PC-3 (cell line): ENCODE data around the gene FSD1. TPM values are rescaled to one million over a fixed set of nuclear protein-coding genes. Genes with fewer than 3 reads are reported as not detected.

Experiments used
- ATAC-seq: fragments of 200-7000 bp; cut with Tn5 transposase; 2 replicates; pipeline ENCODE4 v1.9.1; 2020; ENCODE audit warnings: mild to moderate bottlenecking, moderate library complexity
- BruUV-seq: library from RNA; stranded (reverse); fragments of 400-500 nt; replicated peaks from 2 replicates; lab custom pipeline; 2021; lab: Mats Ljungman, UMichigan
- CTCF ChIA-PET: fragments of 300-600 bp; sonication (Branson Sonifier 250); formaldehyde crosslinking; loops from one replicate; lab custom pipeline; 2022; ENCODE audit warnings: antibody characterized with exemption; lab: Charles Lee
- POLR2A ChIA-PET: fragments of 300-600 bp; sonication (Branson Sonifier 250); formaldehyde crosslinking; loops from one replicate; lab custom pipeline; 2022; ENCODE audit warnings: antibody characterized with exemption; ENCODE audit not compliant: unreplicated experiment; lab: Charles Lee
- DNase-seq: peaks from one replicate; pipeline ENCODE4 v3.0.0-alpha.2; 2015
- H2AFZ ChIP-seq: fragments of 300-600 bp; sonication (generic); 2 replicates; pipeline ENCODE4 v1.6.0; 2016; ENCODE audit warnings: antibody characterized with exemption, low read length
- H3F3A ChIP-seq: fragments of 300-600 bp; sonication (generic); one replicate; pipeline ENCODE4 v1.6.0; 2017; ENCODE audit warnings: antibody characterized with exemption, low read length, control low read depth, mild to moderate bottlenecking; ENCODE audit not compliant: unreplicated experiment
- H3K27ac ChIP-seq: fragments of 300-600 bp; sonication (generic); 2 replicates; pipeline ENCODE4 v1.5.1; 2016; ENCODE audit warnings: mild to moderate bottlenecking, low read length
- H3K27me3 ChIP-seq: fragments of 300-600 bp; sonication (generic); 2 replicates; pipeline ENCODE4 v1.6.1; 2016; ENCODE audit warnings: low read length, mixed read lengths
- H3K36me3 ChIP-seq: fragments of 300-600 bp; sonication (generic); 2 replicates; pipeline ENCODE4 v1.6.1; 2016; ENCODE audit warnings: low read depth, mixed run types, low read length, mixed read lengths
- H3K4me1 ChIP-seq: fragments of 300-600 bp; sonication (generic); 2 replicates; pipeline ENCODE4 v1.5.1; 2016; ENCODE audit warnings: low read length; ENCODE audit not compliant: insufficient read depth
- H3K4me2 ChIP-seq: fragments of 300-600 bp; sonication (generic); 2 replicates; pipeline ENCODE4 v1.6.0; 2016; ENCODE audit warnings: low read length
- H3K4me3 ChIP-seq: fragments of 300-600 bp; sonication (generic); 2 replicates; pipeline ENCODE4 v1.5.1; 2016; ENCODE audit warnings: mild to moderate bottlenecking, low read length, mixed read lengths
- H3K79me2 ChIP-seq: fragments of 300-600 bp; sonication (generic); 2 replicates; pipeline ENCODE4 v1.6.1; 2017; ENCODE audit warnings: low read length, mixed read lengths
- H3K9ac ChIP-seq: fragments of 300-600 bp; sonication (generic); 2 replicates; pipeline ENCODE4 v1.6.0; 2016; ENCODE audit warnings: mild to moderate bottlenecking, low read length
- H3K9me2 ChIP-seq: fragments of 300-600 bp; sonication (generic); replicated peaks from 2 replicates; pipeline ENCODE4 v1.6.1; 2016; ENCODE audit warnings: mixed run types, low read length, mixed read lengths
- H3K9me3 ChIP-seq: fragments of 300-600 bp; sonication (generic); 2 replicates; pipeline ENCODE4 v1.6.1; 2016; ENCODE audit warnings: low read length, mixed read lengths
- H4K20me1 ChIP-seq: fragments of 300-600 bp; sonication (generic); 2 replicates; pipeline ENCODE4 v1.6.1; 2016; ENCODE audit warnings: low read length, mixed read lengths
- CTCF ChIP-seq: fragments of 300-600 bp; sonication (generic); conservative IDR thresholded peaks from 2 replicates; pipeline ENCODE4 v1.5.1; 2017; ENCODE audit warnings: antibody characterized with exemption, low read depth, mild to moderate bottlenecking, low read length
- EZH2 ChIP-seq: fragments of 300-600 bp; sonication (generic); IDR thresholded peaks from one replicate; pipeline ENCODE4 v1.6.1; 2017; ENCODE audit warnings: antibody characterized with exemption, mild to moderate bottlenecking, low read length; ENCODE audit not compliant: unreplicated experiment
- EZH2phosphoT487 ChIP-seq: fragments of 300-600 bp; sonication (generic); IDR thresholded peaks from 2 replicates; pipeline ENCODE4 v1.6.1; 2018; ENCODE audit warnings: mild to moderate bottlenecking, antibody characterized with exemption, low read length, borderline replicate concordance
- intact Hi-C: fragments of 100-400 bp; cut with micrococcal nuclease; formaldehyde crosslinking; loops from 2 replicates; pipeline ENCODE4 v1.9.0; 2023
- total RNA-seq: library from RNA; depleted of rRNA; stranded (reverse); fragments of >200 nt; gene quantifications from 2 replicates; pipeline ENCODE4 v1.2.3, GENCODE V29; 2014

The FSD1 gene
- total RNA-seq, 1 experiment from 2014 or later: 8.7 TPM

- no peaks in the 10 kb centered on the region for H3K27me3 ChIP-seq
- H3K4me3 ChIP-seq: no peak overlapping the region
- CTCF ChIA-PET: interaction anchor here (0.5 kb wide), 1 partner anchor 33 kb away, joined by 6 read pairs; no protein-coding TSS in a partner anchor
- no peaks in the 10 kb centered on the region for H3K79me2 ChIP-seq
- POLR2A ChIA-PET: no interaction called here
- H3K36me3 ChIP-seq: peaks cover 3% of the 10 kb centered on the region; the same call in 1 of the 2 replicates
- no peaks in the 10 kb centered on the region for H3K9me3 ChIP-seq
- DNase-seq (no peak), ATAC-seq (no peak)
- H3K27ac ChIP-seq: no peak overlapping the region
- H2AFZ ChIP-seq: no peak overlapping the region
- no peak overlapping the region for H3K9ac ChIP-seq
- H3K9me2 ChIP-seq: no peaks in the 10 kb centered on the region
- no peak overlapping the region for H3K4me2 ChIP-seq
- no TSS peak for BruUV-seq
- no peaks in the 10 kb centered on the region for H4K20me1 ChIP-seq
- intact Hi-C loops: no loop called here
- TF ChIP-seq CTCF (no peak), EZH2 (no peak), EZH2phosphoT487 (no peak)
- no peaks in the 10 kb centered on the region for H3K4me1 ChIP-seq
- H3F3A ChIP-seq: no peaks in the 10 kb centered on the region
Observed at GRCh38 chr19:4361152-4362046, 57.0 kb downstream of the FSD1 start.

GRCh38 chr19:4362101-4362828 lies 57.9 kb downstream of the FSD1 start:
- H4K20me1 ChIP-seq: no peaks in the 10 kb centered on the region
- no peaks in the 10 kb centered on the region for H3K9me3 ChIP-seq
- H3K4me1 ChIP-seq: no peaks in the 10 kb centered on the region
- no peak overlapping the region for H3K4me2 ChIP-seq
- H3F3A ChIP-seq: no peaks in the 10 kb centered on the region
- no peaks in the 10 kb centered on the region for H3K79me2 ChIP-seq
- H3K36me3 ChIP-seq: peaks cover 3% of the 10 kb centered on the region; the same call in 1 of the 2 replicates
- no peak for TF ChIP-seq EZH2
- TF ChIP-seq EZH2phosphoT487: no peak
- TF ChIP-seq CTCF: no peak
- H3K9ac ChIP-seq: no peak overlapping the region
- ATAC-seq (no peak), DNase-seq (no peak)
- intact Hi-C loops: no loop called here
- H3K27me3 ChIP-seq: no peaks in the 10 kb centered on the region
- no peaks in the 10 kb centered on the region for H3K9me2 ChIP-seq
- no peak overlapping the region for H2AFZ ChIP-seq
- H3K4me3 ChIP-seq: no peak overlapping the region
- ChIA-PET CTCF (no interaction called here), POLR2A (no interaction called here)
- H3K27ac ChIP-seq: no peak overlapping the region
- BruUV-seq: no TSS peak
